Astrocyte (in vitro differentiated cells and primary cell): ENCODE data around the gene OTOG.

Source experiments
- EZH2 ChIP-seq: IDR thresholded peaks from 2 replicates; pipeline ENCODE4 v1.6.1; 2012; ENCODE audit warnings: mild to moderate bottlenecking, low read length, inconsistent platforms; ENCODE audit not compliant: insufficient read depth
- TF ChIP-seq, protein P1 (sequence below): IDR thresholded peaks from 2 replicates; pipeline ENCODE4 v1.5.1; 2011; ENCODE audit warnings: low read depth, mild to moderate bottlenecking, inconsistent platforms, low read length, moderate library complexity; ENCODE audit not compliant: insufficient read depth

DNA sequence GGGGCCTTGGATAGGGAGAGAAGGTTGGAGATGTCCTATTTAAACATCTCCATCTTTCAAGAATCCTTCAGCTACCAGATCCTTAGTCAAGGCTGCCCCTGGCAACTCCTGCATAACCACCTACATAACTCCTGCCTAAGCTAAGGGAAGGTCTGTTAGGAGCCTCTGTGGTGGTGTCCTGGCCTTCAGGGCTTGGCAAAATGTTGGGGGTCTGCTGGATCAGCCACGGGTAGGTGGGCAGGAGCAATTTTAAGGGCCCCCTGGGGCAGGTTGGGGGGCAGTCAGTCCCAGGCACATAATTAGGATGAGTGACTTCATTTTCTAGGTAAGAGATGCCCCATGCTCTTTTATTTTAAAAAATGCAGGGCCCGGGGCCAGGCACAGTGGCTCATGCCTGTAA, 28.7 kb upstream of the OTOG start:
- TF ChIP-seq, protein P1, sequence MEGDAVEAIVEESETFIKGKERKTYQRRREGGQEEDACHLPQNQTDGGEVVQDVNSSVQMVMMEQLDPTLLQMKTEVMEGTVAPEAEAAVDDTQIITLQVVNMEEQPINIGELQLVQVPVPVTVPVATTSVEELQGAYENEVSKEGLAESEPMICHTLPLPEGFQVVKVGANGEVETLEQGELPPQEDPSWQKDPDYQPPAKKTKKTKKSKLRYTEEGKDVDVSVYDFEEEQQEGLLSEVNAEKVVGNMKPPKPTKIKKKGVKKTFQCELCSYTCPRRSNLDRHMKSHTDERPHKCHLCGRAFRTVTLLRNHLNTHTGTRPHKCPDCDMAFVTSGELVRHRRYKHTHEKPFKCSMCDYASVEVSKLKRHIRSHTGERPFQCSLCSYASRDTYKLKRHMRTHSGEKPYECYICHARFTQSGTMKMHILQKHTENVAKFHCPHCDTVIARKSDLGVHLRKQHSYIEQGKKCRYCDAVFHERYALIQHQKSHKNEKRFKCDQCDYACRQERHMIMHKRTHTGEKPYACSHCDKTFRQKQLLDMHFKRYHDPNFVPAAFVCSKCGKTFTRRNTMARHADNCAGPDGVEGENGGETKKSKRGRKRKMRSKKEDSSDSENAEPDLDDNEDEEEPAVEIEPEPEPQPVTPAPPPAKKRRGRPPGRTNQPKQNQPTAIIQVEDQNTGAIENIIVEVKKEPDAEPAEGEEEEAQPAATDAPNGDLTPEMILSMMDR: no peak
- TF ChIP-seq EZH2: no peak
